HG02870 (cell line): ENCODE data around the gene MYOF.
"Not testable (repeated sequence)": the region's sequence is repeated elsewhere in the genome, so short reads cannot be mapped to it uniquely, and the experiment has no call there.

Experiments used
- ATAC-seq: cut with Tn5 transposase; IDR thresholded peaks from one replicate; pipeline ENCODE4 v1.9.1; 2021; ENCODE audit warnings: mild to moderate bottlenecking, moderate library complexity; ENCODE audit not compliant: unreplicated experiment

Gene MYOF

DNA sequence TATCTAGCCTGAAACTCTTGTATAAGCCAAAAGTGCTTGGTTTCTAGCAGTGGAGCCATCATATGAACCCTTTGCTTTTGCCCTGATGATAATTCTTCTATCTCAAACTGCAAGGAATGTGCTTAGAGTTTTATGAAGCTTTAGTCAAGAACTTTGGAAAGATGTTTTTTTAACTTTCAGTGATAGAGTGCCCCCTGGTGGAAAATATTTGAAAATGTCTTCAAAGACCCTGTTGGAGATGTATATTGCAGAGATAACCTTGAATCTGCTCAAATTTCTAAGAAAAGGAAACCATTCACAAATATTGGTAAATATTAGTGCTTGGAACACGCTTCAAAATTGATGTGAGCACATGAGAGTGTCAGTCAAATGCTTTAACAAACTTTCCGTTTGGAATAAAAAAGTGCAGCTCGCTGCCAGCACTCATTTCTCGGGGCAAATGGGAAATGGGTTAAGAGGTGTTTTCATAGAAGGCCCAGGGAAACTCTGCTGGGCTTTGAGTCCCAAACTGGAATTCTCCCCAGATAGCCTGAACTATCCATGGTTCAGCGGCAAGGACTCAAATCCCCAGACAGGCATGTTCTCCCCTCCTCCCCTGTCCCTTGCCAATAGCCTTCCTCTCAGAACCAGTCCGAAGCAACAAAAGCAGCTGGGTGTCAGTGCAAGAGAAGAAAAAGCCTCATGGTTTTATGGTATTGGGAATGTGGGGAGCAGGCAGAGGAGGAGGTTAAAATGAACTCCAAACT, 129.3 kb downstream of the MYOF start:
- ATAC-seq, result no peak

- ATAC-seq, result no peak
These were observed 135.4 kb downstream of the MYOF start for GRCh38 chr10:93346694-93347093.

- no peak for ATAC-seq
These were observed 136.0 kb downstream of the MYOF start for GRCh38 chr10:93346108-93346507.

- ATAC-seq, result no peak
These were observed 137.4 kb downstream of the MYOF start for GRCh38 chr10:93344691-93345090.

DNA sequence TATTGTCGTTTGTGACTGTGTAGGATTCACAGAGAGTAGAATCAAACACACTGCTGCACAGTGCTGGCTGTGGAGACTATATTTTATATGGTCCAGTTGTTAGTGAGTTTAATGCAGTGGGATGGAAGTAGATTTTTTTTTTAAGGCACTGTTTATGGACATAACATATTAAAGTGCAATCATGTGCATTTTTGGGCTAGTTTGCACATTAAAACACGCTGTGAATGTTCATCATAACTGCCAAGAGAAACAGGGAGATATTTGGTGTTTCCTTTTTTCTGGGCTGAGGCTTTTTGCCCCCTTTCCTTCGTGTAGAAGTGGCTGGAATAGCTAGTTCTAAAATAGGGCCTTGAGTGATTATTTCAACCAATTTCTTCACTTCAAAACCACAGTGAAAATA, 139.2 kb downstream of the MYOF start:
- no peak for ATAC-seq

GRCh38 chr10:93342366-93342765, 139.8 kb downstream of the MYOF start:
- ATAC-seq, result no peak

GRCh38 chr10:93337309-93337721, 144.8 kb downstream of the MYOF start:
- ATAC-seq, result no peak

- no peak for ATAC-seq
These were observed 145.5 kb downstream of the MYOF start for GRCh38 chr10:93336678-93337077.

DNA sequence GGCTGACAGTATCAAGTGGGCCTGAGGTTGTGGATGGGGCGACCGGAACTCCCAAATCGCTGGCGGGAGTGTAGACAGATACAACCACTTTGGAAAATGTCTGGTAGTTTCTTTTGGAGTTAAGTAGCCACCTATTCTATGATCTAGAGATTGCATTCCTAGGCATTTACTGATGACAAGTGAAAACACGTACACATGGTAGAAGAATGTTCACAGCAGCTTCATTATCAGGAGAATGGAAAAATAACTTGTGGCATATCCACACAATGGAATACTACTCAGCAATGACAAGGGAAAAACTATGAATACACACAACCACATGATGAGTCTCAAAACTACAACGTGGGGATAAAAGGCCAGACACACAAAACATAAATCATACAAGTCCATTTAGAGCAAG, 146.0 kb downstream of the MYOF start:
- no peak for ATAC-seq

- ATAC-seq, result no peak
These were observed 147.2 kb downstream of the MYOF start for GRCh38 chr10:93334901-93335327.

DNA sequence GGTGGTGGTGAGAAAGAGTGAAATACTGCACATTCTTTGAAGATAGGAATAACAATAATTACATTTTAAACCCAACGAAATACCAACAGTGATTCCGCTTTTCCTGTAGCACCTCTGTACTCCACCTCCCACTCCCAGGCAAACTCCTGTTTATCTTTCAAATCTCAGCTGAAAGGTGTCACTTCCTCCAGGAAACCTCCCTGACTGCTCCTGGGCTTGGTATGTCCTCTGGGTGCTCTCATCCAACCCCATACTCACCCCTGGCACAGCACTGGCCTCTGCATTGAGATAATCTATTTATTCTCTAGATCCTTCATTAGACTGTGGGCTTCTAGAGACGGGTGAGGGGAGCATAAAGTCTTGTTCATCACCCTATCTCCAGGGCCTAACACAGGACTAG, 148.0 kb downstream of the MYOF start:
- ATAC-seq, result no peak

GRCh38 chr10:93333278-93333978, 148.7 kb downstream of the MYOF start:
- no peak for ATAC-seq

GRCh38 chr10:93330824-93331223, 151.3 kb downstream of the MYOF start:
- no peak for ATAC-seq

DNA sequence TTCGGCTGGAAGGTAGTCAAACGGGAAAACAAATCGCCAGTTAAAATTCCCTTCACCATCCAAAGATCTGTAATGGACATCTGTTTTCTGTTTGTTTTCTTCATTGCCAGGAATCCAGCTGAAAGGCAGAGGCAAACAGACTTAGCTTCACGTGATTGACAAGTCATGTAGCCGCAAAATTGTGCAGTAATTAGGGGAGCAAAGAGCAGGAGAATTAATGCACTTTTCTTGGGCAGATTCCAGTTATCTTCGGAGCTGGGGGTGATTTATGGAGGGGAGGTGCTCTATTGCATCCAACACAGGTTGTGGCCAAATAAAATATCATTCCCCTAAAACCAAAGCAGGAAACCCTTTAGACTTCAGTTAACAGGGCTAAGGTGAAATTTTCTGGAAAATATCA, 162.2 kb downstream of the MYOF start:
- ATAC-seq, result no peak

DNA sequence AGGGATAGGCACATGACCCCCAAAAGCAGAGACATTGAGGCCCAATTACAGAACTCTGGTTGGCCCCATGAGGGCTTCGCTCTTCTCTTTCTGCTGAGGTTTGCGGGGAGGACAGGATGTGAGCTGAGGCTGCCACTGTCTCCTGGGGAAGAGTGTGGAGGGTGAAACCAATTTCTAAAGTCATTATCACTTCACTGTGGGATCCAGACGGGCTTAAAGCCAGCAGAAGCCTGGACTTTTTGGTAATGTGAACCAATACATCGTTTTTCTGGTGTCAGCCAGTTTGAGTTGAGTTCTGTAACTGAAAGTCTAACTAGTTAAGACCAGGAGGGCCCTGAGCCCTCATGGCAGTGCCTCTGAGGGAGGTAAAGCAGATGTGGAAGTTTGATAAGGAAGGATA, 163.0 kb downstream of the MYOF start:
- no peak for ATAC-seq

DNA sequence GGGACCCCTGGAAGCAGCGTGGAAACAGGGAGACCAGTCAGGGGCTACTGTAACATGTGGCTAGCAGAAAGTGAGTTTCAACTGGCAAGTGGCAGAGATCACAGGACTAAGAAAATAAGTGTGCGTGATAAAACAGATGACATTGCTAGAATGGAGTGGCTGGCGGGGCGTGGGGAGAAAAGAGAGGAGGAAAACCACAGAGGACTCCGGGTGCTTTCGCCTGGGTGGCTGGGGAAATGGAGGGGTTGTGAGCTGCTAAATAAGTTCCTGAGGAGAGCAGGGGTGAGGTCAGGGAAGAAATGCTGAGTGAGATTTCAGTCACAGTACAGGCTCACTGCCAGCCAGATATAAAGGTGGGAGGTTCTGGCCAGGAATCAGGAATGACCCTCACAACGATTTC, 166.9 kb downstream of the MYOF start:
- ATAC-seq, result no peak

GRCh38 chr10:93314656-93315055, 167.5 kb downstream of the MYOF start:
- ATAC-seq, result not testable (repeated sequence)

GRCh38 chr10:93313798-93314197, 168.3 kb downstream of the MYOF start:
- ATAC-seq, result peak; percentile 80

DNA sequence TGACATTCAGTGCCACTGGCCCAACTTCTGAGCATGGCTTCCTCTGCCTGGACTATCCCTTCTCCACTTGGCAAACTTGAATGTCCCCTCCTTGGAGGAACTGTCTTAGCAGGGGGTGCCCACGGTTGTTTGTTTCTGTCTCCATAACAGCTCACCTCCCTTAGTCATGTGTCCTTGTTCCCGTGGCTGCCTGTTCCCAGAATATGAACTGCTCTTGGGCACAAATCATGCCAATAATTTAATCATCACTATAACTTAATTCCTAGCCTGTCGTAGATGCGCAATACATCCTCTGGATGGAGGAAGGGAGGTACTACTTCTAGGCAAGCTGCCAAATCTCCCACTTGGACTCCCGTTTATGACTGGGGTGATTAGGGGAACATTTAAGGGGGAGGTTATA, 173.1 kb downstream of the MYOF start:
- no peak for ATAC-seq

DNA sequence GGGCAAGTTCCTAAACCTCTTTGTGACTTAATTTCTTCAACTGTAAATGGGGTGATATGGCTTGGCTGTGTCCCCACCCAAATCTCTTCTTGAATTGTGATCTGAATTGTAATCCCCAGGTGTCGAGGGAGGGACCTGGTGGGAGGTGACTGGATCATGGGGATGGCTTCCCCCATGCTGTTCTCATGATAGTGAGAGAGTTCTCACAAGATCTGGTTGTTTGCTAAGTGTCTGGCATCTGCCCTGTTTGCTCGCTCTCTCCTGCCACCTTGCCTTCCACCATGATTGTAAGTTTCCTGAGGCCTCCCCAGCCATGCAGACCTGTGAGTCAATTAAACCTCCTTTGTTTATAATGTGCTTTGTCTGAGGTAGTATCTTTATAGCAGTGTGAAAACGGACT, 177.0 kb downstream of the MYOF start:
- ATAC-seq, result no peak

DNA sequence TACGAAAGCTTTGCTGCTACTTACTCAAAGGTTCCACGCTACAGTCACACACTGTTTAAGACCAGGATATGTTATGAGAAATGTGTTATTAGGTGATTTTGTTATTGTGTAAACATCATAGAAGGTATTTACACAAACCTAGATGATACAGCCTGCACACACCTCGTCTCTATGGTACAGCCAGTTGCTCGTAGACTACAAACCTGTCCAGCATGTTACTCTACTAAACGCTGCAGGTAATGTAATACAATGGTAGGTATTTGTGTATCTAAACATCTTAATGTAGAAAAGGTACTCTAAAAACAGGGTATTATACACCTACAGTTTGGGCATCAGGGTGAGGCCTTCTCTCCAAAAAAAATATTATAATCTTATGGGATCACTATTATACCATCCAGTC, 181.2 kb downstream of the MYOF start:
- ATAC-seq, result no peak

DNA sequence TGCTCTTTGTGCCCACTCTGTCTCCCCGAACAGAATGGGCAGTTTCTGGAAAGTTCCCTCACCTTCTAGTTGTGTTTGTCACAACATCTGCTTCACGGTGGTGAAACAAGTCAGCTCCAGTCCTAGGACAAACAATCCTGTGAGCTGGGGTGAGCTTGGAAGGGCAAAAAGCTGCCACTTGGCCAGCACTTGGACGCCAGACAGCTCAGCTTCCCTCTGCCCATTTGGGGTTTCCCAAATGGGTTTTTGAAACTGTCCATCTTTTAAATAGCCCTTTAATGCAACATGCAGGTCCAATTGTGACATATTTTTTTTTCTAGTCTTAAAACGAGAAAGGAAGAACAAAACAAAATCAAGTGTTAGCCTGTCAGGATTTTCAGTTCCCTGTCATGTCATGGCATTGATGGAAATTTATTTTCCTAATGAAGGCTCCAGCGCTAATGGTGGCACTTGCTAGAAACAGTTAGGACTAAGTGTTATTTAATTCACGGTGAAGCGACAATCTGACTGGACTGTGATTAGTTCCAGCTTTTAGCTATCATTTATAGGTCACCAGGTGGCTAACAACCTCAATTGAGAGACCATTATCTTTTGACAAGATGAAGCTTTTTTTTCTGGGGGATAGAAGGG, 181.7 kb downstream of the MYOF start:
- no peak for ATAC-seq
